Occipital lobe (tissue), 2 donors: ENCODE results near the gene FOXP1. TPM values are rescaled to one million over a fixed set of nuclear protein-coding genes. Genes with fewer than 3 reads are reported as not detected.
A peak's percentile ranks its signal among the peaks of the same experiment; 100 is the strongest.

Experiments
- DNase-seq: peaks from one replicate; lab custom pipeline; 2025; lab: John Stamatoyannopoulos, UW
- total RNA-seq: library from RNA; depleted of rRNA; stranded (reverse); fragments of >200 nt; gene quantifications from one replicate; pipeline ENCODE4 v1.2.3, GENCODE V29; 2014

Gene FOXP1
- total RNA-seq, 1 donor from 2014 or later: 168 TPM

GRCh38 chr3:71132995-71133730, 450.4 kb downstream of the FOXP1 start:
- no peak for DNase-seq

GRCh38 chr3:71131375-71132314, 451.9 kb downstream of the FOXP1 start:
- peak; percentile 13 for DNase-seq

DNA sequence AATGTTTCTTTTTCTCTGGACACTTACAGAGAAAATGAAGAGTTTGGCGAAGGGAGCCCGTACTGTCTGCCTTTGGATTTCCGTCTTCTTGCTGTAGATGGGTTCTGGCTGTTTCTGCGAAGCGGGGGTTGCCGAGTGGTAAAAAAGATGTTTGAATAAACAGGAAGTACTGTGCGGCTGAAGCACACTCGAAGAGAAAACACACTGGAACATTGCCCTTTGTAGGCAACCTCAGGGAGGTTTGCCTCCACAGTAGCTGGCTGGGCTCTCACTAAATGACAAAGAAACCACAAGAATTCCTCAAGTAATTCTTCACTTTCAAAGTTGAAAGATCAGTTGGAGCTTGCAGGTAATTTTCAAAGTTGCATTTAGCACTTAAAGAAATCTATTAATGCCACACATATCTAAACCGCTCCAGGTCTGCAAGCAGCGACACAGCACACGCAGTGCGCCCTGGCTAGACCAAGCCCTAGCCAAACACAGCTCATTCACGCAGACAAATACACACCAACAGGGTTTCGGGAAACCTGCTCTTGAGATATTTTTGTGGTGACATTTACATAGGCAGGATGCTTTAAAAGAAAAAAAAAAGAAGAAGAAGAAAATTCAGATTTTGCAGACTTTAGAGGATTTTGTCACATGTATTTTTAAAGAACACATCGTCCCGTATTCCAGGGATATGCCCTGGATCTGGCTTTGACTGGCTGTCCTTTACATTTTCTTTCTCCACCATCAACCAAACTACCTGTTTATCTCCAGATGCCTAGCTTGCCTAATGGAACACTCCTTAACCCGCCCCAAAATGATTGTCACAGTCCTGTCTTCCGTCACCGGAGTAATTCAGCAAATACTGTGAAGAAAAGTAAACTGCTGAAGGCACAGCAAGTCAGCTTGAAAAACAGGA, 452.8 kb downstream of the FOXP1 start:
- DNase-seq: peak; percentile 31

- DNase-seq: no peak
Observed at GRCh38 chr3:71129611-71130431, 453.7 kb downstream of the FOXP1 start.

DNA sequence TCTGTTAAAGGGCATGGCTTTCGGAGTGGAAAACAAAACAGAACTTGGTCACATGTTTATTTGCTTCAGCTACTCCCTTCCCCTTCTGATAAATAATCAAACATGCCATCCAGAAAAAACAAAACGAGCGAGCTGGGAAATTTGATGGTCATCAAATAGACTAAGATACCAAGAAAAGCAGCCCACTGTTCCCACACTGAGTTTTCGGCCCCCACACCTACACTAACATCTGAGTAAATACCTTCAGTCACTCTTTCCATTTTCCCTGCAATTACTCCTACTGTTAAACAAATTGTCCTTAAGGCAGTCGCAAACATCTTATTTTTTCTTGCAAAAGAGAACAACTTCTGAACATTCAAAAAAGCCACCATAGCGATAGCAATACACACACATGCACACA, 454.6 kb downstream of the FOXP1 start:
- no peak for DNase-seq

DNA sequence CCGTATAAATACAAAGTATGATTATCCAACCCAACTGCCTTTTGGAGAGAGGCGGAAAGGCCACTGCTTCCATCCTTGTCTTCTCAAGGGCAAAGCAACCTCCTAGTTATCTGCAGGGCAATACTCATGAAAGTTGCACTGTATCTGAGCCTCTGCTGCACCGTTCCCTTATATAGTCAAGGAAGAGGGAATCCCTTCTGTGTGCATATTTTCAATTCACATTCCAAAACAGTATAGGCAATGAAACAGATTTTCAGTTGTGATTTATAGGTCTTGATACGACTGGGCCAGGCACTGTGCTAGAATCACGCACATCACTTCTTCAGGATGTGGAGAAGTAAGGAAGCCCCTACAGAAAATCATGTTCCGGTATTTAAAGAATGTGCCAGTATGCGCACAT, 455.7 kb downstream of the FOXP1 start:
- no peak for DNase-seq

DNA sequence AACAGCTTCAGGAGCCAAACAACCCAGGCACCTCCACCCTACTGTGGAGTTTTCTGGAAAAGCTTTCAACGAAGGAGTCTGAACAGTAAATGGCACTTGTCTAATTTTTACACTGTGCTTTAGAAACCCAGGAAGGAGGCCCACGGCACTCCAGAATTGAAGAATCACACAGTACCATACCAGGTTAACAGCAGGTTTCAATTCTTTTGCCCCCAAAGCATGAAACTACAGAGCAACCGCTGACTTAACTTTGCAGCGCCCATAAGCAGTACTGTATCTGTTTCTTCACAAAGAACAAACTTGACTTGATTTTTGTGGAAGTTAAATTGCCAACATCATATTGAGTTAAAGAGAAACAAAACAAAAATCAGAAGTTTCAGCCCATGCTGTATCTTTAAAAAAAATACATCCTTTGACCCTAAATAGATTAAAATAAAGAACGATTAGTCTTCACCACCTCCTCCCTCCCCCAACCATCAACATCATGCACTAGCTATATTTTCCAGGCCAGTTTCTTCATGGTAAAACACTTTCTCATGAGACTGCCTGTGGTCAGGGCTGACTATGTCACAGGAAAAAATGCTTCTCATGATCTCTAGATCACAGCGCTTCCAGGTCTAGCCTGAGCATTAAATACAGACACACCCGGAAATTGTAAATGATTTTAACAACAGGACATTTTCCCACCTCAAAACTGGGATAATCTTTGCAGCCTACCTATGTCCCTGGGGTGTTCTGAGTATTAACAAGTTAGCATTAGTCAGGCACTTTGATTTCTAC, 456.3 kb downstream of the FOXP1 start:
- no peak for DNase-seq

DNA sequence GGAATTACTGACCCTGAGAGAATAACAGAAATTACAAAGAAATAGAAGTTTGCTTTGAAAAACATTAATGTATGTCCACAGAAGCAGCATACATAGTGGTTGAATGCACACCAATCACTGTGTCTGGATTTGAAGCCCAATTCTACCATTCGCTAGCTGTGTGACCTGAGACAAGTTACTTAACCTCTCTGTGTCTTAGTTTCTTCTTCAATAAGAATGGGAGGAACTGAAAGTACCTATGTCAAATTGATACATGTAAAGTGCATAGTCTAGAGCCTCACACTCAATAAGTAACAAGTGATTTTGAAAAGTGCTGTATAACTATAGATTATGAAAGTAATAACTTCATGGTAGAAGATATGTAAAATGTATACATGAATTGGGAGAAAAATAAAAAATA, 457.8 kb downstream of the FOXP1 start:
- no peak for DNase-seq

GRCh38 chr3:71124048-71124447, 459.5 kb downstream of the FOXP1 start:
- no peak for DNase-seq

- no peak for DNase-seq
Observed at GRCh38 chr3:71122641-71123040, 460.9 kb downstream of the FOXP1 start.

DNA sequence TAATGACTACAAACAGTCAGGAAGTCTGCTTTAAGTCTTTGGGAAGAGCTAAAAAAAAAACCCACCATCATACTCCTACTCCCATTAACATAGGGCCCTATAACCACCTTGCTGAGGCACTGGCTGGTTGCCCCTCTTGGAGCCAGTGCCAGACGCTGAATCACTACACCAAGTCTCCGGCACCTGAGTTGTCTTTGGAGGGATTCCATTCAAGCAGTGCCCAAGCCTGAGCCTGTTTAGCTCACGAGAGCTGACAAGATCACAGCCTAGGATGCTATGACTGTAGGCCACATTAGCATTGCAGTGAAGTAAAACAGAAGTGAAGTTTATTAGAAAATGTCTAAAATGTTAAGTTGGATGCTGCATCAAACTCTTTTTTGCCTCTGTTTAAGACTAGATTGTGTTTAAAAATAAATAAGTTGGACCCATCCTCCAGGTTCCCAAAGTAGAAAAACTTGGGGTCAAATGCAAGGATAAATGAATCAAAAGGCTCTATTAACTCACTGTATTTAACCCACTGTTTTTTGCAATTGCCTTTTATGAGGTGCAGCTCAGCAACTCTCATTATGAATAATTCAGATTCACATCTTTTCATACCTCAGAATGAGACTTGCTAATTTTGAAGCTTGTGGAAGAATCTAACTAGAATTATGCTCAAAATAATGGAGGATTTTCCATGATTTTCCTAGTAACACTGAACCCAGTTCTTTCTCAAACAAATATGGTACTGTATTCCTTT, 461.9 kb downstream of the FOXP1 start:
- DNase-seq: no peak

- DNase-seq: no peak
Observed at GRCh38 chr3:71120012-71120411, 463.5 kb downstream of the FOXP1 start.

DNA sequence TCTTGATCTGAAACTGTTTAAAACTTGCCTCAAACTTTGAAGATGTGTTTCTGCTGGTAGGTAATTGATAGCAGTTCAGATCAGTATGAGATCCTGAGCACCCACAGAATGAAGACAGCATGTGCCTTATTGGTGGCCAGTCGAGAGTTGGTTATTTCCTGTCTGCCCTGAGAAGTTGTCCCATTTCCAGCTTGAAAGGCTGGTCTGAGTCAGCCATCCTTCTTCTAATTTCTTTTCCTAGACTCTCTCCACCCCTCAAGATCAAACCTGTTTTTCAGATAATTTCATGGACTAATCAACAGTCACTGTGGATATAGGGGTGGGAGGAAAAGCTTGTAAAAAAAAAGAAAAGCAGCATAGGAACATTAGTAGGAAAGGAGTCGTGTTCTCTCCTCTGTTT, 464.4 kb downstream of the FOXP1 start:
- DNase-seq: no peak

DNA sequence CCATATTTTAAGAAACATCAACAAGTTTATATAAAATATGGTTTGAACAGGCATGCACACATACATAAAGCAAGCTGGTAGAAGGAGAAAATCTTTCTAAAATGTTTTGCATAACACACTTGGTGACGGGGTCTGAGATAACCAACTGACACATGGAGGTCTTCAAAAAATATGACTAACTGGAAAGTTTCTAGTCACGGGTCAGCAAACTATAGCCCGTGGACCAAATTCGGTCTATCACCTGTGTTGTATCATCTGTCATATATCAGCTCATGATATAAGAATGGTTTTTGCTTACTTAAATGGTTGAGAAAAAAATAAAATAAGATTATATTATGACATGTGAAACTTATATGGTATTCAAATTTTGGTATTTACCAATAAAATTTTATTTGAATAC, 465.1 kb downstream of the FOXP1 start:
- DNase-seq: no peak

DNA sequence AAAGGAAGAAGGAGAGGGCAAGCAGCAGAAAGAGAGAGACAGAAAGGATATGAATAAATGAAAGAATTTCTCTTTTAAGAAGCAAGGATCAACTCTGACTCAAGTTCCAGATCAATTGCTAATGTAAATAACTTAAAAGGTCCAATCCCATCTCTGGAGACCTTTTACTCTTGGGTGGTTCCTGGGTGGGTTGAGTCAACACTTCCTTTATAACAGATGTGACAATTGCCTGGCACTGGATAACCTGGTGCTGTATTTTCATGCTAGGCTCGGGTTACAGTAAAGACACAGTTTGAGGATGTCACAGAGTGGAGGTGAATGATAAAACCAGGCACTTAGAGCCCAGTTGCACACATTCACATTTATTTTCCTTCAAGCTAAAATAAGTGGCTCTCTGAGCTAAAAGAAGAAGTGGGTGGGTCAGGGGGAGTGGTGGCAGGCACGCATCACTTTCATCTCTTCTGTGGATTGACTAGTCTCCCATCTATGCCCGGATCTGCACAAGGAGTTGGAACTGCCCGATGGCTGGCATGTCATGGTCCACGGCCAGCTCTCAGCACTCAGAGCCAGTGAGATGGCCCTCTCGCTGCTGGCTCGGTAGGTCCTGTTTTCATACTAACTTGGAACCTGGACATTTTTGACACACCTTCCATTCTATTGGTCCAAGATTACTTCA, 465.8 kb downstream of the FOXP1 start:
- DNase-seq: no peak

DNA sequence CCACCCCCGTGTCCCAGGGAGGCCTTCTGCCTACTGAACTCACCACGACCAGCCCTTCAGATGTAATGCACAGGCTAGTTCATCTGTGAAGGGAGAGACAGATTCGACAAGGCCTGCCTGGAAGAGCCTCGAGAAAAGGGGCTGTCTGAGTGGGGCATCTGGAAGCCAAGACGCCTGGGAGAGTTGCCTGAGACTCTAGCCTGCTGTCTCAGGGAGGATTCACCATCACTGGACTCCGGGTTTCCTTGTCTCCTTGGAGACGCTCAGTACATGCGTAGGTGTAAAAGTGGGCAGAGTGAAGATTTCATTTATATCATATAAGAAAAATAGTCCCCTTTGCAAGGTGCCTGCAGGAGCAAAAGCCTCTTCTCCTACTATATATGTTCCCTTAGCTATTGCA, 468.9 kb downstream of the FOXP1 start:
- peak; percentile 40 for DNase-seq

DNA sequence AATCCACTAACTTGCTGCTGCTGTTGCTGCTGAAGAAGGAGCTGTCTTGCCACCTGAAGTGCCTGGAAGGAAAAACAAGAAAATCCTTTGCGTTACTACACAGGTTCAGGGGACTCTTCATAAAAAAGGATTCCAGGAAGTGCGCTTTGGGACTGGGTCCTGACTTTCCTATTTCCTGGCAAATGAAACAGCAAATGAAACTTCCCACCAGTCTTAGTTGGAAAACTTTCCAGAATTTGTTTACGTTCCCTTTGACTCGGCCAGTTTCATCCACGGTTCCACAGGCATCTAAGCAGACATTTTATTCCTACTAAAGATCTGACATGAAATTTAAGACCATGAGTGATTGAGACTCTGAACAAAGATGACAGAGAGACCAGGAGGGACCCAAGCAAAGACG, 471.0 kb downstream of the FOXP1 start:
- no peak for DNase-seq

DNA sequence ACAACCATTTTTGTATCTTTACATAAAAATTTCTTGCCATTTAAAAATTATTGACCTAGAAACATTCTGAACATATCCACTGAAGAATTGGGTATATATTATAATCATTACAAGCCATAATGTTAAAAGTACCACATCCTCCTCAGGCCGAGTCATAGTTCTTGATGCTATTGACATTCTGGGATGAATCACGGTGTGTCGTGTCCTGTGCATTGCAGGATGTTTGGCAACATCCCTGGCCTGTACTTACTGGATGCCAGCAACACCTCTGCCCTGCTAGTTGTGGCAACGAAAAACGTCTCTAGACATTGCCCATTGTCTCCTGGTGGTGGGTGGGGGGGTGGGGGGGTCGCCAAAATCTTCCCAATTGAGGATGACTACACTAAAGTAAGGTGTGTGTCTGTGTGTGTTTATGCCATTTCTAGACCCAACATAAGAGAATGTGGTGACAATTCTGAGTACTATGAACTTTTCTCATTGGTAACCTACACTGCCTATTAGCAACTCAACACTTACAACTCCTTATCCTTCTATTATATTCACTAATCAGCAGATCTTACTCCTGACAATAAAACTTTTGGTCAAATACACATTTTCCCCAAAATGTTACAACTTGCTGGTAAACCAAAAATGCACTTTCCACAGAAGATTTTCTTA, 471.6 kb downstream of the FOXP1 start:
- no peak for DNase-seq
